Fibroblast of pulmonary artery (primary cell): Measurements from ENCODE around the gene PRLR.

ENCODE experiments used
- DNase-seq: peaks from one replicate; pipeline ENCODE4 v3.0.0-alpha.2; 2010; ENCODE audit warnings: low read depth
- H3K4me3 ChIP-seq: replicated peaks from 2 replicates; pipeline ENCODE4 v1.5.1; 2011; ENCODE audit warnings: low read depth, mild to moderate bottlenecking, control low read depth, low read length, moderate library complexity
- CTCF ChIP-seq: IDR thresholded peaks from 2 replicates; pipeline ENCODE4 v1.5.1; 2011; ENCODE audit warnings: mild to moderate bottlenecking, control low read depth, low read length, inconsistent platforms; ENCODE audit errors: missing control alignments

PRLR gene

DNA sequence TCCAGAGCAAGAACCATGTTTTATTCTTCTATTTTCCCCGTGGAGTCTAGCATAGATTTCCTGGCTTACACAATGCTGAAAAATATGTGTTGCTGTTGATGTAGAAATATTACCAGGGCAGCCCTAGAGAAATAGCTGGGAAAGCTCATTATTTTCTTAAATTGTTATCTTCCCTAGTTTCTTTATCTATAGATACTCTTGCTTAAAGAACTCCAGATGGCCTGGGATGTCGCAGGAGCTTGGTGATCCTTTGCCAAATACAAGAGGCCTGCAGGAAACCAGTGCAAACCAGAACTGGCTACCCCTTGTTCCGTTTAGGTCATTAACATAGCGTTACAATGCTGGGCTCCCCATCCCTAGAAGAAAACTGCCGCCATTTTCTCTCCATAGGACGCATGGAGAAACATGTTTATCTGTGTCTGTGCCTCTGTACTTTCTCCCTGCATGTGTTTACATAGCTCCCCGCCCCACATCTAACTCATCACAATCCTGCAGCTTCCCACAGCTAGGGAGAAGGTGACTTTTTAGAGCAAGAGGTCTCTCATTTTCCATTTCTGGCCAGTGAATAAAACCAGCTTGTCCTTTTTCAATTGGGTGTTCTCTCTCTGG is 6.4 kb downstream of the PRLR start:
- peak; percentile 75 for DNase-seq
- no peak overlapping the region for H3K4me3 ChIP-seq
- TF ChIP-seq CTCF, result no peak

DNA sequence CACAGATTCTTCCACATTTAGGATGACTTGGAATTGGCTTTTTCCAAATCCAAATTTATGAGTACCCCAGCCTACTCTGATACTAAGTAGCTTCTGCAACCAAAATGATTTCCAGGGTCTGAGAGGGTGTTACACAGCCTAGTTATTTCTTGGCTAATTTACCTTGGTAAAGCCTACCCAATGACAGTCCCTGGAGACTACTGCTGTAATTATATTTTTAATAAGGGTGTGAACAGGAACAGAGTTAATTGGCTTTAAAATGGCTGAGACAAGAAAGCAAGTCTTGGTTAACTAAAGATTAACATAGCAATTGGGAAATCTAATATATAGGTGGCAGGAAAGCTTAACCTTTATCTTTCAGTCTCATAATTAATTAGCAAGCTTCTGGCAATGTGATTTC is 9.3 kb downstream of the PRLR start:
- no peak overlapping the region for H3K4me3 ChIP-seq
- no peak for DNase-seq
- TF ChIP-seq CTCF, result no peak

GRCh38 chr5:35218981-35219380 is 11.3 kb downstream of the PRLR start:
- H3K4me3 ChIP-seq, result no peak overlapping the region
- TF ChIP-seq CTCF, result no peak
- DNase-seq, result no peak

DNA sequence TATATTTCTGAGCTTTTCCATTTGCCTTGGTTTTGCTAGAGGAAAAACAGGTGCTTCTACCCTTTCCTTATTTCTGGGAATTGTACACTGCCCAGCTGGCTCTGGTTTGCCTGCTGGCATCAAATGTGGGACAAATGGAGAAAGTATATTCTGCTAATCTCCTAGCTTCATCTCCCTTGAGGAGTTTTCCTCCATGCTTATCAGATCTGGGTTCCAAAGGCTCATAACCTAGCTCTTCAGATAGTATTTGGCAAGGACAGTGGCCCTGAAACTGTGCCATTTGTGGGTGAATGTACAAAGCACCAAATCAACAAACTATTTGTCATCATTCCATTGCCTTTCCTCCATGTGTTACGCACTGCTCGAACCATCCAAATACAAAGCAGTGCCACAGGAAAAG is 16.2 kb downstream of the PRLR start:
- H3K4me3 ChIP-seq, result no peak overlapping the region
- DNase-seq, result no peak
- TF ChIP-seq CTCF, result no peak

- H3K4me3 ChIP-seq, result no peak overlapping the region
- TF ChIP-seq CTCF, result no peak
- DNase-seq, result no peak
These were observed 16.7 kb downstream of the PRLR start for GRCh38 chr5:35213608-35214007.

DNA sequence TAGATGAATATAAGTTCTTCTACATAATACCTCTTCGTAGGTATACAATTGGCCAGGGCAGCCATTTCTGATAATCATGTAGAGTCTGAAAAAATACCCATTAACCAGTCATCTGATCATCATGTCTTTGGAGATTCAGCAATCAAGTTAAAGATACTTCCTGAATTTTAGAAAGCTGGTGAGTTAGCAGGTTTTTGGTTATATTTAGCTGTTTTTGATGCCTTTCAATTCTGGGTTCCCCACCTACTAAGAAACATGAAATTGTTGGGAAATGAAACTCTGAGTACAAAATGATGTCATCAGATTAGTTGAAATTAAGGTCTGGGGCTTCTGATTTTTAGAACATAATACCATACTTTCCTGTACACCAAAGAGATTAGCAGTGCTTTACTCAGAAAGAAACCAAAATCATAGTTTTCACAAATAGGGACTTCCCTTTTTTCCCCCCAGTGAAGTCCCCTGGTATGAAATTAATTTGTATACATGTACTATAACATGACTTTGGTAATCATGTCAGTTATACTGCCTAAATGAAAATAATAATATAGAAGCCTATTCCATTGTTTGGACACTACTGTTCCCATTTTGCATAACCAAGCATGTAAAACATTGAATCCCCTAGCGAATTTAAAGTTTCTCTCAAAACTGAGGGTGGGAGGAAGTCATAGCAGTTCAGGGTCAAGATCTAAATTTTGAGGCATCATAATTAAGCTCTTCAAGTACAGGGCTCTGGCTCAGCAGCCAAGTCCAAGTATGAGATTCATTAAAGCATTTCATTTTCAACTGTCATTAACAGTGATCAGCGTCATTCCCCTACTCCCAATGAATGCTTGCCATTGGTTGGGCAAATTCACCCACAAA is 17.9 kb downstream of the PRLR start:
- no peak for TF ChIP-seq CTCF
- no peak overlapping the region for H3K4me3 ChIP-seq
- DNase-seq, result no peak
